Ishikawa (cell line): Measurements from ENCODE around the gene SFT2D3.

ENCODE experiments used
- CEBPB ChIP-seq: IDR thresholded peaks from 2 replicates; pipeline ENCODE4 v1.6.1; 2012
- CREB1 ChIP-seq: IDR thresholded peaks from 2 replicates; pipeline ENCODE4 v1.6.1; 2012; ENCODE audit warnings: low read depth
- EGR1 ChIP-seq: IDR thresholded peaks from 2 replicates; pipeline ENCODE4 v1.6.1; 2012
- EP300 ChIP-seq: IDR thresholded peaks from 2 replicates; pipeline ENCODE4 v1.6.1; 2012; ENCODE audit warnings: borderline replicate concordance
- FOXM1 ChIP-seq: IDR thresholded peaks from 2 replicates; pipeline ENCODE4 v1.6.1; 2012; ENCODE audit warnings: low read depth, borderline replicate concordance
- MAX ChIP-seq: IDR thresholded peaks from 2 replicates; pipeline ENCODE4 v1.6.1; 2012
- NFIC ChIP-seq: IDR thresholded peaks from 2 replicates; pipeline ENCODE4 v1.6.1; 2012
- RAD21 ChIP-seq: IDR thresholded peaks from 2 replicates; pipeline ENCODE4 v1.6.1; 2012; ENCODE audit warnings: low read depth
- REST ChIP-seq: IDR thresholded peaks from 2 replicates; pipeline ENCODE4 v1.6.1; 2012; ENCODE audit warnings: low read depth, mild to moderate bottlenecking
- TAF1 ChIP-seq: IDR thresholded peaks from 2 replicates; pipeline ENCODE4 v1.6.1; 2012; ENCODE audit warnings: low read depth, mild to moderate bottlenecking
- TCF12 ChIP-seq: IDR thresholded peaks from 2 replicates; pipeline ENCODE4 v1.6.1; 2012; ENCODE audit warnings: low read depth
- TEAD4 ChIP-seq: IDR thresholded peaks from 2 replicates; pipeline ENCODE4 v1.6.1; 2012
- USF1 ChIP-seq: IDR thresholded peaks from 2 replicates; pipeline ENCODE4 v1.6.1; 2012
- YY1 ChIP-seq: IDR thresholded peaks from 2 replicates; pipeline ENCODE4 v1.6.1; 2012; ENCODE audit warnings: low read depth
- ZBTB7A ChIP-seq: IDR thresholded peaks from 2 replicates; pipeline ENCODE4 v1.6.1; 2012; ENCODE audit warnings: low read depth

The SFT2D3 gene

GRCh38 chr2:127735537-127736399 lies 34.5 kb downstream of the SFT2D3 start:
- TF ChIP-seq REST (no peak), FOXM1 (no peak), CREB1 (no peak), RAD21 (no peak), TAF1 (no peak), USF1 (no peak), NFIC (no peak), MAX (no peak), YY1 (no peak), EGR1 (no peak), TEAD4 (no peak), EP300 (no peak), CEBPB (no peak), ZBTB7A (no peak), TCF12 (no peak)

GRCh38 chr2:127737892-127738291 lies 36.6 kb downstream of the SFT2D3 start:
- TF ChIP-seq RAD21 (no peak), CEBPB (no peak), CREB1 (no peak), YY1 (no peak), EP300 (no peak), TCF12 (no peak), FOXM1 (no peak), MAX (no peak), NFIC (no peak), REST (no peak), USF1 (no peak), EGR1 (no peak), TAF1 (no peak), TEAD4 (no peak), ZBTB7A (no peak)

GRCh38 chr2:127739800-127740199 lies 38.5 kb downstream of the SFT2D3 start:
- TF ChIP-seq CREB1 (no peak), ZBTB7A (no peak), USF1 (no peak), REST (no peak), TCF12 (no peak), YY1 (no peak), EGR1 (no peak), MAX (no peak), RAD21 (no peak), TEAD4 (no peak), FOXM1 (no peak), CEBPB (no peak), TAF1 (no peak), NFIC (no peak), EP300 (no peak)
